Upper lobe of right lung (tissue), 1 donor: ENCODE data around the gene NTNG1. TPM values are rescaled to one million over a fixed set of nuclear protein-coding genes. Genes with fewer than 3 reads are reported as not detected.

Experiments used
- ATAC-seq: fragments of 200-7000 bp; cut with Tn5 transposase; one replicate; pipeline ENCODE4 v1.9.1; 2020; ENCODE audit warnings: mild to moderate bottlenecking, moderate library complexity
- DNase-seq: peaks from one replicate; pipeline ENCODE4 v3.0.0-alpha.2; 2020
- H3K27ac ChIP-seq: fragments of 200-600 bp; one replicate; pipeline ENCODE4 v1.8.0; 2022
- H3K27me3 ChIP-seq: fragments of 200-600 bp; one replicate; pipeline ENCODE4 v1.8.0; 2022; ENCODE audit warnings: mild to moderate bottlenecking
- H3K36me3 ChIP-seq: fragments of 200-600 bp; one replicate; pipeline ENCODE4 v1.8.0; 2022
- H3K4me1 ChIP-seq: fragments of 200-600 bp; one replicate; pipeline ENCODE4 v1.8.0; 2022
- H3K4me3 ChIP-seq: fragments of 200-600 bp; one replicate; pipeline ENCODE4 v1.8.0; 2022; ENCODE audit warnings: mild to moderate bottlenecking
- H3K9me3 ChIP-seq: fragments of 200-600 bp; one replicate; pipeline ENCODE4 v1.8.0; 2022
- CTCF ChIP-seq: fragments of 200-600 bp; IDR thresholded peaks from one replicate; pipeline ENCODE4 v1.8.0; 2022; ENCODE audit warnings: antibody characterized with exemption
- intact Hi-C: fragments of 100-400 bp; cut with DNase I; formaldehyde crosslinking; loops from one replicate; pipeline ENCODE4 v1.11.0; 2022
- total RNA-seq: library from RNA; stranded (reverse); fragmentation: NEBNext Ultra II Directional; extraction: Animal tissue kit (Norgen Biotek cat#: 25700); gene quantifications from one replicate; pipeline ENCODE4 v1.2.1, GENCODE V29; 2021
- donor health status: DM: no; HTN: yes; CAD: no; lungs with severe emphysema.

The NTNG1 gene
- total RNA-seq, 1 donor from 2014 or later, result 12.6 TPM

DNA sequence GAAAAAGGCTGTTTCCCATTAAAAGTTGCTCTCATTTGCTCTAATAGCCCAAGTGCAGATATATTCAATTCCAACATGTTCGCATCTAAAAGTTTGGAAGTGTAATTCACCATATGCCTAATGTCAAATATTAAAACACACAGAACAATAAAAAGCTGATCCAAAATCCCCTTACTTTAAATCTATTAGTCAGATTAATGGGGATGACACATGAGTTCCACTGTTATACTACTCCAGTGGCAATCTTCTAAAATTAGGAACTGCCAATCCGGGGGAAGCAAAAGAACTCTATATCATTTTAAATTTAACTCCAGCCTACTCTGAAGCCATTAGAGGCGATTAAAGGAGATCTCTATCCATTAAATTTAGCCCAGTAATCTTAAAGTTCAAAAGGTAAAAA, 317.1 kb downstream of the NTNG1 start:
- no peak for TF ChIP-seq CTCF
- intact Hi-C loops, result no loop called here
- ATAC-seq (no peak), DNase-seq (no peak)
- no peaks in the 10 kb centered on the region for H3K36me3 ChIP-seq
- no peaks in the 10 kb centered on the region for H3K4me1 ChIP-seq
- H3K27ac ChIP-seq, result no peak overlapping the region
- no peak overlapping the region for H3K4me3 ChIP-seq
- H3K27me3 ChIP-seq, result peaks cover 14% of the 10 kb centered on the region
- H3K9me3 ChIP-seq, result no peaks in the 10 kb centered on the region

DNA sequence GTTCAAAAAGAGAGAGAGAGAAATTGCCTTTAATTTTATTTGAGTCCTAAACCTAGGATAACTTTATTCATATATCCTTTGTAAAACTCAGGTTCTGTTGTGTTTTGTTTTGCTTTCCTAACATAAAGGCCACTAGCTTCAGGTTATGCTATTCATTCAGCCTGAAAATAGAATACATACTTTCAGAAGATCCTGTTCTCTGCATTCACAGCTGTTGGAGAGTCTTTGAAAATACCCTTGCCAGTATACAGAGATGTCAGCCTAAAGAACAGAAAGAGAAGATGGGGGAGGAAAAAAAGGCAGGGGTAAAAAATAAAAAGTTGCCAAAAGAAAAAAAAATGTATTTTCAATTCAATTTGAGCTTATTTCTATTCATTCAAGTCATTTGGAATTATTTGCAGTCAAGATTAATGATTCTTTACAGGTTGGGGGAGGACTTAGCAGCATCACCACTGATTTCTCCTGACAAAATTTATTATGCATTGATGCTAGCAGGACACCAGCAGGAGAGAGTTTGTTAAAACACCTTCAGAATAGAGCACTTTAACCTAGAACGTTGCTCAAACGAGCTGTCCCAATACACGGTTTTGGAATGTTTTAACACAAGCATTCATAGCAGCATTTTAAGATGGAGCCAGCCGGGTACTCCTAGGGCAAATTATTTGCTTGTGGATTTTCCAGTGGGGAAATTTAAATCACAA, 318.5 kb downstream of the NTNG1 start:
- peaks cover 24% of the 10 kb centered on the region for H3K27me3 ChIP-seq
- intact Hi-C loops, result no loop called here
- DNase-seq, result no peak
- no peak overlapping the region for H3K4me3 ChIP-seq
- H3K36me3 ChIP-seq, result no peaks in the 10 kb centered on the region
- ATAC-seq, result no peak
- no peak overlapping the region for H3K27ac ChIP-seq
- no peaks in the 10 kb centered on the region for H3K4me1 ChIP-seq
- H3K9me3 ChIP-seq, result no peaks in the 10 kb centered on the region
- no peak for TF ChIP-seq CTCF

DNA sequence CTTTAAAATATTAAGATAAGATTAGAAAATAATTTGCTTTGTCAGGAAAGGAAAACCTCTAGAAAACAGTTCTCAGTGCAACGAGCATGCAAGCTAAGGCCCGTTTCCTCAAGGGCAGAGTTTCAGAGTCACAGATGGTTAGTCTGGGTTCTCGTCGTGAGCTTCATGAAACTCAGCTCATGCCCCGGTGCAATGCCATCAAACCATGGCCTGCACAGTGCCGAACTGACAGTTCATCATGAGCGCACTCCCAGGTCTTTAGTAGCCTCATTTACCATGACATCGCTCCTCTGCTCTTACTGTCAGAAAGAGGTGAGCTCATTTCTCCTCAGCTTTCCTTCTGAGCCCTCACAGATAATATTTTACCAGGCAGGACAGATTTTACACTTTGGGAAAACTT, 319.2 kb downstream of the NTNG1 start:
- H3K36me3 ChIP-seq, result no peaks in the 10 kb centered on the region
- no peak for TF ChIP-seq CTCF
- peaks cover 31% of the 10 kb centered on the region for H3K27me3 ChIP-seq

DNA sequence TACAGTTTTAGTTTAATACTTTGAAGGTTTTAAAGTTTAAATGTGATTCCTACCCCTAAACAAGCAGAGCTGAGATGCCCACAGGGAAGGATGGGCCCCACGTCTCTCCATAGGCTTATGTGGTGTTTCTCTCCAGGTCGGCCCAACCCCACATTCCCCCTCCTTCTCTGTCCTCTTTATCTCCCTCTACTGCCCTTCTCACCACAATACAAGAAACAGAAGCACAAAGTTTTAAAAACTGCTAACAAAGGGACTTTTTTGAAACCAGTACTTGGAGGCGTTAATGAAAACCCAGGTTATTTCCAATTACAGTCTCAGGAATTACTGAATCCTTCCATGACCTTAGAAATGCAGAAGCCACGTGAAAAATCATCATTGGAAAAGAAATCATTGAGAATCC, 324.0 kb downstream of the NTNG1 start:
- Histone ChIP-seq H3K9me3 (no peaks in the 10 kb centered on the region), H3K4me3 (no peak overlapping the region), H3K4me1 (no peaks in the 10 kb centered on the region), H3K27ac (no peak overlapping the region), H3K27me3 (peaks cover 31% of the 10 kb centered on the region), H3K36me3 (no peaks in the 10 kb centered on the region)
- no peak for TF ChIP-seq CTCF
- intact Hi-C loops, result no loop called here
- DNase-seq (no peak), ATAC-seq (no peak)

More for the DNA sequence above, 319.2 kb downstream of the NTNG1 start:
- no peak for DNase-seq
- no peak overlapping the region for H3K4me3 ChIP-seq
- ATAC-seq, result no peak
- intact Hi-C loops, result no loop called here
- H3K4me1 ChIP-seq, result no peaks in the 10 kb centered on the region
- no peaks in the 10 kb centered on the region for H3K9me3 ChIP-seq
- H3K27ac ChIP-seq, result no peak overlapping the region

DNA sequence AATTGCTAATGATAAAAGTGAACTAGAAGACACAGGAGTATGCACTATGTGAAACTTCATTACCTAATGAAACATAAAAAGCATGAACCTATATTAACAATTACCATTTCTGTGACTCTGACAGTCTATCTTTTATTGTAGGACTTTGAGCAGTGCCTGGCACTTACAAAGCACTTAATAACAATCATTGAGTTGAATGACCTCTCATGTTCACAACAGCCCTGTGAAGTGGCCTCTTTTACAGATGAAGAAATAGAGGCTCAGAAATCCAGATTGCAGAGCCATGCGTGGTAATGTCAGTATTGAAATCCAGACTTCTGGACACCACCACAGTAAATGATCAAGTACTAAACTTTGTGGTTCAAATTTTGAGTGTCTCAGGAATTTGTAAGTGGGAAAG, 326.4 kb downstream of the NTNG1 start:
- H3K27me3 ChIP-seq, result peaks cover 24% of the 10 kb centered on the region
- DNase-seq (no peak), ATAC-seq (peak; percentile 72)
- no peak for TF ChIP-seq CTCF
- no peak overlapping the region for H3K27ac ChIP-seq
- H3K4me3 ChIP-seq, result no peak overlapping the region
- no peaks in the 10 kb centered on the region for H3K9me3 ChIP-seq
- H3K4me1 ChIP-seq, result no peaks in the 10 kb centered on the region
- H3K36me3 ChIP-seq, result no peaks in the 10 kb centered on the region
- intact Hi-C loops, result no loop called here

DNA sequence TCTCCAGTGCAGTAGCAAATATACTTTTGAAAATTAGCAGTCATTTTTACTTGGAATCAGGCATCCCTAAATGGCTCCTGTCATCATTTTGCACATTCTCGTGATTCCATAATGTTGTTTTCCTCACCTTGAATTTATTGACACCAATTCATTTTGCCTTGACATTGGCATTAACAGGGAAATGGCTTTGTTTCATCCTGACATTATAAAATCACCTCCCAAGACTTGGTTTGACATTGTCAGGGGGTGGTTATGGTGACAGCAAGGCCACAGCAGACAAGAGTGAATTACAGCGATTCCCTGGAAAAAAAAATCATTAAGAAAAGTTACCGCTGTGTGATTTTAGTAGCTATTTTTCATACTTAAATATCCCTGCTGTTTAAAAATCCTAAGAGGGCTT, 327.0 kb downstream of the NTNG1 start:
- no peaks in the 10 kb centered on the region for H3K36me3 ChIP-seq
- ATAC-seq, result no peak
- intact Hi-C loops, result no loop called here
- peaks cover 24% of the 10 kb centered on the region for H3K27me3 ChIP-seq
- no peaks in the 10 kb centered on the region for H3K4me1 ChIP-seq
- no peak overlapping the region for H3K27ac ChIP-seq
- no peak for DNase-seq
- no peak for TF ChIP-seq CTCF
- H3K9me3 ChIP-seq, result no peaks in the 10 kb centered on the region
- H3K4me3 ChIP-seq, result no peak overlapping the region
